CD14-positive monocyte (primary cell): ENCODE data around the gene CAMK1D. TPM values are rescaled to one million over a fixed set of nuclear protein-coding genes. Genes with fewer than 3 reads are reported as not detected.

Experiments used
- DNase-seq, 3 donors: peaks; one replicate each; pipeline ENCODE4 v3.0.0-alpha.2; 2011 to 2022
- H2AFZ ChIP-seq: 2 replicates; pipeline ENCODE4 v1.6.0; 2012; ENCODE audit warnings: mild to moderate bottlenecking, low read depth, low read length, inconsistent platforms; ENCODE audit not compliant: insufficient read depth, poor library complexity, severe bottlenecking
- H3K27ac ChIP-seq, 2 donors: 1 replicate in 1 of 2; 2 replicates in 1 of 2; pipeline ENCODE4 v1.5.1; 2012 to 2013; ENCODE audit warnings: low read length in 2 of 2, control low read depth in 1 of 2, inconsistent platforms in 1 of 2, low read depth in 1 of 2, mild to moderate bottlenecking in 1 of 2
- H3K27me3 ChIP-seq, 2 donors: one replicate each; pipeline versions ENCODE4 v1.6.0 to v1.6.1; 2011 to 2013; ENCODE audit warnings: low read length in 2 of 2; ENCODE audit not compliant: control insufficient read depth in 2 of 2, insufficient read depth in 2 of 2
- H3K36me3 ChIP-seq, 2 donors: replicated peaks in 1 of 2; 1 replicate in 1 of 2; 2 replicates in 1 of 2; pipeline versions ENCODE4 v1.5.1 to v1.6.1; 2012 to 2013; ENCODE audit warnings: low read length in 2 of 2, control low read depth in 1 of 2, inconsistent platforms in 1 of 2, mild to moderate bottlenecking in 1 of 2; ENCODE audit not compliant: insufficient read depth in 2 of 2, control insufficient read depth in 1 of 2
- H3K4me1 ChIP-seq, 2 donors: 1 replicate in 1 of 2; 2 replicates in 1 of 2; pipeline versions ENCODE4 v1.5.1 to v1.6.1; 2012 to 2013; ENCODE audit warnings: low read length in 2 of 2, control low read depth in 1 of 2, inconsistent platforms in 1 of 2, mild to moderate bottlenecking in 1 of 2, moderate library complexity in 1 of 2; ENCODE audit not compliant: insufficient read depth in 2 of 2, control insufficient read depth in 1 of 2
- H3K4me2 ChIP-seq: replicated peaks from 2 replicates; pipeline ENCODE3; 2012; ENCODE audit warnings: low read length, moderate library complexity, mild to moderate bottlenecking; ENCODE audit not compliant: poor library complexity, severe bottlenecking; ENCODE audit errors: extremely low read depth
- H3K4me3 ChIP-seq, 3 experiments: fragments of 200-600 bp in 1 of 3; sonication (generic) in 1 of 3; replicated peaks in 1 of 3; 1 replicate in 2 of 3; 2 replicates in 1 of 3; pipeline ENCODE4 v1.5.1; 2011 to 2013; ENCODE audit warnings: low read length in 3 of 3, mild to moderate bottlenecking in 3 of 3, control low read depth in 2 of 3, low read depth in 2 of 3, inconsistent platforms in 1 of 3, moderate library complexity in 1 of 3
- H3K79me2 ChIP-seq: 2 replicates; pipeline ENCODE4 v1.6.0; 2012; ENCODE audit warnings: mild to moderate bottlenecking, control low read depth, inconsistent platforms, low read length, moderate library complexity; ENCODE audit not compliant: insufficient read depth
- H3K9ac ChIP-seq: 2 replicates; pipeline ENCODE4 v1.6.0; 2017; ENCODE audit warnings: low read length, mild to moderate bottlenecking; ENCODE audit not compliant: insufficient read depth, poor library complexity, severe bottlenecking
- H3K9me3 ChIP-seq, 2 donors: replicated peaks in 1 of 2; 1 replicate in 1 of 2; 2 replicates in 1 of 2; pipeline versions ENCODE4 v1.5.1 to v1.6.1; 2012 to 2013; ENCODE audit warnings: low read length in 2 of 2, control low read depth in 1 of 2; ENCODE audit not compliant: control insufficient read depth in 1 of 2, insufficient read depth in 1 of 2
- H4K20me1 ChIP-seq: 2 replicates; pipeline ENCODE4 v1.6.0; 2012; ENCODE audit warnings: mild to moderate bottlenecking, low read length, control low read depth, moderate library complexity; ENCODE audit not compliant: insufficient read depth
- H3K27ac Mint-ChIP-seq, 7 donors: one replicate each; pipeline ENCODE4 v1.8.0; 2020; ENCODE audit warnings: mild to moderate bottlenecking in 7 of 7, mixed read lengths in 7 of 7, moderate library complexity in 6 of 7, inconsistent platforms in 2 of 7
- H3K27me3 Mint-ChIP-seq, 3 donors: one replicate each; pipeline ENCODE4 v1.8.0; 2021 to 2022; ENCODE audit warnings: low read depth in 3 of 3, mild to moderate bottlenecking in 3 of 3, mixed read lengths in 3 of 3, moderate library complexity in 3 of 3, inconsistent platforms in 1 of 3
- H3K36me3 Mint-ChIP-seq, 2 donors: one replicate each; pipeline ENCODE4 v1.8.0; 2020; ENCODE audit warnings: mixed read lengths in 2 of 2, inconsistent platforms in 1 of 2, mild to moderate bottlenecking in 1 of 2
- H3K4me1 Mint-ChIP-seq: one replicate; pipeline ENCODE4 v1.8.0; 2020; ENCODE audit warnings: mild to moderate bottlenecking, mixed read lengths
- H3K4me3 Mint-ChIP-seq, 2 donors: one replicate each; pipeline ENCODE4 v1.8.0; 2020; ENCODE audit warnings: mild to moderate bottlenecking in 2 of 2, mixed read lengths in 2 of 2, moderate library complexity in 1 of 2
- H3K9me3 Mint-ChIP-seq, 7 donors: one replicate each; pipeline ENCODE4 v1.8.0; 2020 to 2022; ENCODE audit warnings: mixed read lengths in 7 of 7, mild to moderate bottlenecking in 6 of 7, moderate library complexity in 6 of 7, inconsistent platforms in 2 of 7
- WGBS: methylation state at CpG from one replicate; pipeline ENCODE4 v1.1.5; 2013; ENCODE audit warnings: missing lambda C conversion rate; ENCODE audit not compliant: insufficient coverage; 5-methylcytosine and 5-hydroxymethylcytosine counted together
- intact Hi-C, 2 donors: fragments of 100-400 bp; cut with micrococcal nuclease; formaldehyde crosslinking; loops; one replicate each; pipeline versions ENCODE4 v1.15.0 to v1.15.1; 2023
- polyA plus RNA-seq, 3 donors: library from polyadenylated mRNA; depleted of rRNA in 1 of 3; unstranded in 2 of 3; stranded (reverse) in 1 of 3; fragments of 300-500 nt in 2 of 3; fragments of >200 nt in 1 of 3; fragmentation: Illumina TruSeq in 2 of 3; gene quantifications; 1 replicate in 2 of 3; 2 replicates in 1 of 3; pipeline ENCODE4 v1.2.3, GENCODE V29; 2012 to 2021
- TF ChIP-seq, protein P1 (sequence below): fragments of 200-600 bp; IDR thresholded peaks from one replicate; pipeline ENCODE4 v1.8.0; 2022; ENCODE audit warnings: antibody characterized with exemption, mild to moderate bottlenecking

The CAMK1D gene
- polyA plus RNA-seq, 3 donors: 6.7 to 11.8 (median 7.1) TPM

DNA sequence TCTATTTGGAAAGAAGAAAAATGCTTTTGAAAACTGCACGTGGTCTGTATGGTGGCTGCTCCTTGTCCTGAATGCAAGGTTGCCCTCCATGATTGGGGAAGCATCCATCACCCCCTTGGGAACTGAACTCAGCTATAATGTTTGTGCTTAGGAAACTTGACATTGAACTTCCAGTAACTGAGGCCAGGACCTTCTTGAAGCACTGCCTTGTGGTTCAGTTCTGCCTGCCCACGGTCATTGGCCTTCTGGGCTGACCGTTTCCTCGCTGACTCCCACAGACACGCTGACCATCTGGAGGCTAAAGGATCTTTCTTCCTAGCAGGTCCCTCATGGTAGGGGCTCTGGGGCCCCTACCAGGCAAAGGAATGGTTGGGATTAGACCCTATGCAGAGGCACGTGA, 247.8 kb downstream of the CAMK1D start:
- Histone ChIP-seq H4K20me1 (peaks cover 25% of the 10 kb centered on the region), H3K9me3 (peaks cover 0 to 3% of the 10 kb centered on the region in 2 donors), H3K79me2 (no peaks in the 10 kb centered on the region), H3K9ac (no peak overlapping the region), H3K27me3 (no peaks in the 10 kb centered on the region), H3K4me3 (no peak overlapping the region), H3K4me2 (no peak overlapping the region), H3K27ac (no peak overlapping the region), H2AFZ (no peak overlapping the region), H3K4me1 (no peaks in the 10 kb centered on the region), H3K36me3 (no peaks in the 10 kb centered on the region)
- H3K4me3 Mint-ChIP-seq: no peak overlapping the region
- 93% methylated on average over 6 of the region's 6 CpGs for WGBS
- intact Hi-C loops: no loop called here
- H3K9me3 Mint-ChIP-seq: peaks cover 0 to 6% (median 3%) of the 10 kb centered on the region in 7 donors
- H3K27me3 Mint-ChIP-seq: peaks cover 0 to 7% (median 2%) of the 10 kb centered on the region in 3 donors
- H3K27ac Mint-ChIP-seq: no peak overlapping the region
- TF ChIP-seq, protein P1, sequence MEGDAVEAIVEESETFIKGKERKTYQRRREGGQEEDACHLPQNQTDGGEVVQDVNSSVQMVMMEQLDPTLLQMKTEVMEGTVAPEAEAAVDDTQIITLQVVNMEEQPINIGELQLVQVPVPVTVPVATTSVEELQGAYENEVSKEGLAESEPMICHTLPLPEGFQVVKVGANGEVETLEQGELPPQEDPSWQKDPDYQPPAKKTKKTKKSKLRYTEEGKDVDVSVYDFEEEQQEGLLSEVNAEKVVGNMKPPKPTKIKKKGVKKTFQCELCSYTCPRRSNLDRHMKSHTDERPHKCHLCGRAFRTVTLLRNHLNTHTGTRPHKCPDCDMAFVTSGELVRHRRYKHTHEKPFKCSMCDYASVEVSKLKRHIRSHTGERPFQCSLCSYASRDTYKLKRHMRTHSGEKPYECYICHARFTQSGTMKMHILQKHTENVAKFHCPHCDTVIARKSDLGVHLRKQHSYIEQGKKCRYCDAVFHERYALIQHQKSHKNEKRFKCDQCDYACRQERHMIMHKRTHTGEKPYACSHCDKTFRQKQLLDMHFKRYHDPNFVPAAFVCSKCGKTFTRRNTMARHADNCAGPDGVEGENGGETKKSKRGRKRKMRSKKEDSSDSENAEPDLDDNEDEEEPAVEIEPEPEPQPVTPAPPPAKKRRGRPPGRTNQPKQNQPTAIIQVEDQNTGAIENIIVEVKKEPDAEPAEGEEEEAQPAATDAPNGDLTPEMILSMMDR: no peak
- H3K36me3 Mint-ChIP-seq: no peaks in the 10 kb centered on the region
- peaks cover 10% of the 10 kb centered on the region for H3K4me1 Mint-ChIP-seq
- DNase-seq: no peak

DNA sequence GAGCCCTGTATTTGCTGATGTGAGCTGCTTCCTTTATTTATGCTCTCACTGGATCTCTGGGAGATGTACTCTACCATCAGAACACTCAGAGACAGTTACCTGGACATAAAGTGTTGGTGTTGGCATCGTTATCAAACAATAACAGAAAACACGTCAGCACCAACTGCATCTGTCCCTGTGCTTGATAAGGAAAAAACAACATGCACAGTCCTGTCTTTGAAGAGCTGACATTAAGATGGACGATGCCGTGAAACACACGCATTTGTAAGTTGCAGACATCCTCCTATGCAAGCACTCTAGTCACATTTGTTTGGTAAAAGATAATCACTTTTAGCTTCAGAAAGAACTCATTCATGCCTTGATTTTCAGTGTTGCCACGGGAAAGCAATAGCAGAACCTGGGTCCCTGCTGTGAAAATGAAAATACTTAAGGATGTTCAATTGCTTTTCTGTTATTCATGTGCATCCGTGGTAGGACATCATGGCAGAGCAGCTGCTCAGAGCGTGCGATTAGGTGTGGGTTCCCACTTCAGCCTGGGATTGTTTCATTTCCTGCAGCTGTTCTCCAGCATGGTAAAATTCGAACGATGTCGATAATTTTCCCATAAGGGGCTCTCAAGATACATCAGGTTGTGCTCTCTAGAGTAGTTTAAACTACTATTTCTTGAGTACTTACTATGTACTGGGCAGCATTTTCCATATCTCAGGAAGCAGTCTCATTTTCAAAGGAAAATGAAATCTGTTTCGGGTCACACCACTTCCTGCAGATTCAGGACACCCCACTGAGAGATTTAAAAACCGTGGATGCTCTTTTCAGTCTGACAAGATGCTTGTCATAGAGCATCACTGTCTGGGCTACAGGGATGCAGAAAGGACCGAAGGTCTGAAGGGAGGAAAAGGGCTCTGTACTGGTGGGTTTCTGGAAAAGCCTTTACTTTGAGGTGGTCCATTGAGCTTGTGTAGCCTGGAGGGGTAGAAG, 248.7 kb downstream of the CAMK1D start:
- Histone ChIP-seq H3K27me3 (no peaks in the 10 kb centered on the region), H3K4me3 (no peak overlapping the region), H3K9me3 (peaks cover 0 to 3% of the 10 kb centered on the region in 2 donors), H3K4me2 (no peak overlapping the region), H3K9ac (no peak overlapping the region), H4K20me1 (peaks cover 25% of the 10 kb centered on the region), H3K36me3 (no peaks in the 10 kb centered on the region), H3K27ac (no peak overlapping the region), H3K79me2 (no peaks in the 10 kb centered on the region), H2AFZ (no peak overlapping the region), H3K4me1 (no peaks in the 10 kb centered on the region)
- H3K4me1 Mint-ChIP-seq: peaks cover 10% of the 10 kb centered on the region
- 80% methylated on average over 11 of the region's 15 CpGs for WGBS
- no peak overlapping the region for H3K27ac Mint-ChIP-seq
- no peaks in the 10 kb centered on the region for H3K36me3 Mint-ChIP-seq
- no peak overlapping the region for H3K4me3 Mint-ChIP-seq
- intact Hi-C loops: no loop called here
- H3K9me3 Mint-ChIP-seq: peaks cover 0 to 6% (median 3%) of the 10 kb centered on the region in 7 donors
- DNase-seq: no peak
- TF ChIP-seq, protein P1: no peak
- H3K27me3 Mint-ChIP-seq: peaks cover 0 to 7% (median 2%) of the 10 kb centered on the region in 3 donors
